Amniotic epithelial cell (primary cell): ENCODE results near the gene BRICD5.
A peak's percentile ranks its signal among the peaks of the same experiment; 100 is the strongest.
"Not testable (repeated sequence)": the region's sequence is repeated elsewhere in the genome, so short reads cannot be mapped to it uniquely, and the experiment has no call there.

Source experiments
- DNase-seq: peaks from one replicate; pipeline ENCODE4 v3.0.0-alpha.2; 2010; ENCODE audit warnings: low read depth

The BRICD5 gene

GRCh38 chr16:2223221-2223941 is 12.7 kb upstream of the BRICD5 start, which contains the start of gene E4F1:
Gene E4F1, plus strand, starts transcription at chr16:2223591. Its CDS starts 23 bp downstream, at chr16:2223614.
- DNase-seq = peak; percentile 99

- no peak for DNase-seq
Measured at GRCh38 chr16:2216330-2216729, 5.7 kb upstream of the BRICD5 start.

- no peak for DNase-seq
Measured at GRCh38 chr16:2214719-2214968, 4.0 kb upstream of the BRICD5 start, which contains the start of gene PGP. Gene PGP, minus strand, starts transcription at chr16:2214840. Its CDS starts 63 bp downstream, at chr16:2214777.

GRCh38 chr16:2213817-2214718 is 3.4 kb upstream of the BRICD5 start:
- no peak for DNase-seq

GRCh38 chr16:2212362-2213324 is 2.0 kb upstream of the BRICD5 start:
- DNase-seq = no peak

GRCh38 chr16:2211923-2212347 is 1.3 kb upstream of the BRICD5 start:
- DNase-seq = no peak

GRCh38 chr16:2210009-2210332 is 692 bp downstream of the BRICD5 start:
- no peak for DNase-seq

- no peak for DNase-seq
Measured at GRCh38 chr16:2209258-2210008, 1.2 kb downstream of the BRICD5 start.

GRCh38 chr16:2208772-2209171 is 1.9 kb downstream of the BRICD5 start:
- DNase-seq = no peak

GRCh38 chr16:2208308-2208707 is 2.4 kb downstream of the BRICD5 start:
- no peak for DNase-seq

- DNase-seq = no peak
Measured at GRCh38 chr16:2207872-2208271, 2.8 kb downstream of the BRICD5 start.

GRCh38 chr16:2206780-2207433 is 3.8 kb downstream of the BRICD5 start:
- no peak for DNase-seq

- DNase-seq = no peak
Measured at GRCh38 chr16:2206420-2206779, 4.3 kb downstream of the BRICD5 start.

- DNase-seq = no peak
Measured at GRCh38 chr16:2205967-2206313, 4.7 kb downstream of the BRICD5 start.

- DNase-seq = peak; percentile 78
Measured at GRCh38 chr16:2205104-2205966, 5.3 kb downstream of the BRICD5 start, which contains the start of gene MLST8. Gene MLST8, plus strand, starts transcription at chr16:2205454. Its CDS starts 632 bp downstream, at chr16:2206086.

- peak; percentile 53 for DNase-seq
Measured at GRCh38 chr16:2204416-2205103, 6.1 kb downstream of the BRICD5 start.

- DNase-seq = not testable (repeated sequence)
Measured at GRCh38 chr16:2203119-2203688, 7.5 kb downstream of the BRICD5 start.

GRCh38 chr16:2200313-2200712 is 10.3 kb downstream of the BRICD5 start:
- no peak for DNase-seq

- no peak for DNase-seq
Measured at GRCh38 chr16:2199621-2200139, 11.0 kb downstream of the BRICD5 start.
